ENCODE results near the gene DTNBP1.

- TF ChIP-seq ATF3 (CRISPR knock-in tag; IDR thresholded peaks at IDR 0.05), result no peak
- no peak for TF ChIP-seq ZNF362 (CRISPR knock-in tag; IDR thresholded peaks at IDR 0.05; ENCODE audit: borderline replicate concordance)
- no peak for TF ChIP-seq PAWR (CRISPR knock-in tag; IDR thresholded peaks at IDR 0.05; ENCODE audit: borderline replicate concordance)
- no peak for TF ChIP-seq HNRNPUL1 (IDR thresholded peaks at IDR 0.05; ENCODE audit: low read depth, low read length)
- no peak for TF ChIP-seq ZNF350 (CRISPR knock-in tag; IDR thresholded peaks at IDR 0.05; ENCODE audit: borderline replicate concordance, low read depth)
Observed at GRCh38 chr6:15510536-15511247, 152.1 kb downstream of the DTNBP1 start.

Measured in HepG2 (cell line).